ENCODE results near the gene FBXO42. TPM values are rescaled to one million over a fixed set of nuclear protein-coding genes. Genes with fewer than 3 reads are reported as not detected.

Gene FBXO42
- total RNA-seq, 1 donor from 2014 or later: 21.0 TPM

DNA sequence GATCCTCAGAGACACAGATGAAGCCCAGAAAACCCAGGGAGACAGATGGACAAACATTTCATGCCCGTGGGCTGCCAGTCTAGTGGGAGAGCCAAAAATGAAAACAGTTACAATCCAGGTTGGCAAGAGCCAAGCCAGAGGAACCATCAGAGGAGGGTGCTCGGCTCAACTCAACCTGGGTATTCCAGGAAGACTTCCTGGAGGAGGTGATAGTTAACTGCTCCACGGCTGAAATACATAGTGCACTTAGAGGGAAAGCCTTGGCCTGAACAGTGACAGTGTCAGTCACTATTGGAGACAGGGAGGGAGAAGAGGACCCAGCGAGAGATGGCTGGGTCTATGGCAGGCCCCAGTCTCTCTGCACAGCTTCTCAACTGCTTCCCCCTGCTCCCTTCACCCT is 141.7 kb downstream of the FBXO42 start:
- no peak overlapping the region for H3K27ac ChIP-seq
- intact Hi-C loops (cut with DNase I): no loop called here
- ATAC-seq: no peak
- H3K4me1 ChIP-seq: peaks cover 12% of the 10 kb centered on the region
- TF ChIP-seq, protein P1, sequence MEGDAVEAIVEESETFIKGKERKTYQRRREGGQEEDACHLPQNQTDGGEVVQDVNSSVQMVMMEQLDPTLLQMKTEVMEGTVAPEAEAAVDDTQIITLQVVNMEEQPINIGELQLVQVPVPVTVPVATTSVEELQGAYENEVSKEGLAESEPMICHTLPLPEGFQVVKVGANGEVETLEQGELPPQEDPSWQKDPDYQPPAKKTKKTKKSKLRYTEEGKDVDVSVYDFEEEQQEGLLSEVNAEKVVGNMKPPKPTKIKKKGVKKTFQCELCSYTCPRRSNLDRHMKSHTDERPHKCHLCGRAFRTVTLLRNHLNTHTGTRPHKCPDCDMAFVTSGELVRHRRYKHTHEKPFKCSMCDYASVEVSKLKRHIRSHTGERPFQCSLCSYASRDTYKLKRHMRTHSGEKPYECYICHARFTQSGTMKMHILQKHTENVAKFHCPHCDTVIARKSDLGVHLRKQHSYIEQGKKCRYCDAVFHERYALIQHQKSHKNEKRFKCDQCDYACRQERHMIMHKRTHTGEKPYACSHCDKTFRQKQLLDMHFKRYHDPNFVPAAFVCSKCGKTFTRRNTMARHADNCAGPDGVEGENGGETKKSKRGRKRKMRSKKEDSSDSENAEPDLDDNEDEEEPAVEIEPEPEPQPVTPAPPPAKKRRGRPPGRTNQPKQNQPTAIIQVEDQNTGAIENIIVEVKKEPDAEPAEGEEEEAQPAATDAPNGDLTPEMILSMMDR (IDR thresholded peaks at IDR 0.05): no peak
- H3K36me3 ChIP-seq: no peaks in the 10 kb centered on the region
- DNase-seq: no peak
- H3K9me3 ChIP-seq: no peaks in the 10 kb centered on the region
- no peaks in the 10 kb centered on the region for H3K27me3 ChIP-seq
- H3K4me3 ChIP-seq: no peak overlapping the region

DNA sequence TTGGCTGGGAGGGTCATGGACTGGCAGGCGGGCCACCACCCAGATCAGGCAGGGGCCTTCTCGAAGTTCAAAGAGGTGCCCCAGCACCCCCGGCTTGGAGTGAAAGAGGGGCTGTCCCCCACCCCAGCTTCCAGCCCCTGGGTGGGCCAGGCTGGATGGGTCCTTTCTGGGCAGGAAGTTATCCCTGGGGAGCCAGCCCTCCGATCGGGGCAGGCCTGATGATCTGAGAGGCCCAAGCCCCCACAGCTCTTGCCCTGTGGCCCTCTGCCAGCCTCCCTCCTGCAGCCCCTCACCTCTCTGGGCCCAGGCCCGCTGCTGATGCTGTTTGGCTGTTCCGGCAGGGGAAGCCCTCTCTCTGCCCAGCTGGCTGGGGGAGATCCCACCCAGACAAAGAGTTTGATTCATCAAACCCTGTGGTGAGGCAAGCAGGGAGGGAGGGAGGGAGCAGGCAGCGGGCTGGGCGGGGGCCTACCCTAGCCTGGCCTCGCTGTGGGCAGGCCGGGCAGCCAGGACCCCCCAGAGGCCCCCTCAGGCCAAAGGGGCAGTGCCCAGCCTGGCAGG is 142.4 kb downstream of the FBXO42 start:
- Histone ChIP-seq H3K9me3 (no peaks in the 10 kb centered on the region), H3K36me3 (no peaks in the 10 kb centered on the region), H3K4me3 (no peak overlapping the region), H3K27me3 (no peaks in the 10 kb centered on the region), H3K27ac (no peak overlapping the region), H3K4me1 (peaks cover 13% of the 10 kb centered on the region)
- no peak for ATAC-seq
- peak; percentile 60 for DNase-seq
- TF ChIP-seq, protein P1 (IDR thresholded peaks at IDR 0.05): no peak
- intact Hi-C loops (cut with DNase I): no loop called here

DNA sequence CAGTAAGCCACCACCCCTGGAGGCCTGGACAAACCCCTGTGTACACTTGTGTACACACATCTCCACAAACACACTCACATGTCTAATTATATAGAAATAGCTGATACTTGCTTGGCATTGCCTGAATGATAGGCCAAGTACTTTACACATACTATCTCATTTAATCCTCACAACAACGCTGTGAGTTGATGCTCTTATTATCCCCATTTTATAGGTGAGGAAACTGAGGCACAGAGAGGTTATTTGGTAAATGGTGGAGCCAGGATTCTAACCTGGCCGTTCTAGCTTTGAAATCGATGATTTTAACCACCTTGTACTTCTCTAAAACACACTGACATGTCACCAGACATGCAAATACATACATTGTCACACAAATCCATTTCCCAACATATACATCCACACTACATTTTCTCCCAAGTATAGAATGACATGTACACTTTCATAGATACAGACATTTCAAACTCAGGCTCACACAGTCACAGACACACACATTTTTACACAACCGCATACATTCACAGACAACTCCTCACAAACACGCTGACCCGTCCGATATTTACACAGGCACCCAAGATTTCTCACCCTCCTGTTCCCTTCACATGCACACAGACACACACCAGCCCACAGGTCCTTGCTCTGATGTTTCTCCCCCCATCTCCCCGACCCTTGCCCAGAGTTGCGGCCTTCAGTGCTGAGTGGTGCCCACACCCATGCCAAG is 143.0 kb downstream of the FBXO42 start:
- intact Hi-C loops (cut with DNase I): no loop called here
- Histone ChIP-seq H3K4me3 (no peak overlapping the region), H3K9me3 (no peaks in the 10 kb centered on the region), H3K27ac (no peak overlapping the region), H3K27me3 (no peaks in the 10 kb centered on the region), H3K36me3 (no peaks in the 10 kb centered on the region), H3K4me1 (peaks cover 13% of the 10 kb centered on the region)
- TF ChIP-seq, protein P1 (IDR thresholded peaks at IDR 0.05): no peak
- DNase-seq: no peak
- no peak for ATAC-seq

DNA sequence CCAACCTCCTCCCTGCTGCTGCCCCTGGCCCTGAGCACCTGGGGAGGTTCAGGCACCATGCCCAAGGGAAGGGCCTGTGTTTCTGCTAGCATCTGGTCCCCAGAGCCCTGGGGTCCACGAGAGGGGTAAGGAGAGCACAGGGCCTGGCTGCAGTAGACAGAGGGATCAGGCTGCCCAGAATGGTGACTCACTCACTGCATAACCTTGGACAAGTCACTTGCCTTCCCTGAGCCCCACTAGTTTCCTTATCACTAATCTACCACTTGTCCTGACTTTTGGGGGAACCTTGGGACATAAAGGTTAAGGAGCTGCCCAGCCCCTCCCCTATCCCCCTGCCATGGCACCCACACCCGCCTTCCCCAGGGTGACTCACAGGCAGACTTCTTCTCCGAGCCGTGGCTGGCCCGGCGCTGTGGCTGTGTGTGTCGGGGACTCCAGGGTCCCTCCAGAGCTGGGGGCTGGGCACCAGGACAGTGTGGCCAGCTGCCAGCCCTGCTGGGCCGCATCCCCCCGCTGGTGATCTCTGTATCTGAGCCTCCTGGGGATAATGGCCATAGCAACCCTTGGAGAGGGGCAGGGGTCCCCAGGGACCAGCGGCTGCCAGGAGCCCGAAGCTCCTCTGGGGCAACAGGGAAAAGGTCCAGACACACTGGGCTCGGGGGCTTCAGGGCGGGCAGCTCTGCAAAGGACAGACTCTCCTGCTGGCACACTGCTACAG is 143.9 kb downstream of the FBXO42 start:
- ATAC-seq (no peak), DNase-seq (peak; percentile 63)
- peaks cover 13% of the 10 kb centered on the region for H3K4me1 ChIP-seq
- H3K4me3 ChIP-seq: no peak overlapping the region
- H3K27me3 ChIP-seq: no peaks in the 10 kb centered on the region
- H3K36me3 ChIP-seq: no peaks in the 10 kb centered on the region
- intact Hi-C loops (cut with DNase I): no loop called here
- H3K9me3 ChIP-seq: no peaks in the 10 kb centered on the region
- H3K27ac ChIP-seq: no peak overlapping the region
- TF ChIP-seq, protein P1 (IDR thresholded peaks at IDR 0.05): no peak

DNA sequence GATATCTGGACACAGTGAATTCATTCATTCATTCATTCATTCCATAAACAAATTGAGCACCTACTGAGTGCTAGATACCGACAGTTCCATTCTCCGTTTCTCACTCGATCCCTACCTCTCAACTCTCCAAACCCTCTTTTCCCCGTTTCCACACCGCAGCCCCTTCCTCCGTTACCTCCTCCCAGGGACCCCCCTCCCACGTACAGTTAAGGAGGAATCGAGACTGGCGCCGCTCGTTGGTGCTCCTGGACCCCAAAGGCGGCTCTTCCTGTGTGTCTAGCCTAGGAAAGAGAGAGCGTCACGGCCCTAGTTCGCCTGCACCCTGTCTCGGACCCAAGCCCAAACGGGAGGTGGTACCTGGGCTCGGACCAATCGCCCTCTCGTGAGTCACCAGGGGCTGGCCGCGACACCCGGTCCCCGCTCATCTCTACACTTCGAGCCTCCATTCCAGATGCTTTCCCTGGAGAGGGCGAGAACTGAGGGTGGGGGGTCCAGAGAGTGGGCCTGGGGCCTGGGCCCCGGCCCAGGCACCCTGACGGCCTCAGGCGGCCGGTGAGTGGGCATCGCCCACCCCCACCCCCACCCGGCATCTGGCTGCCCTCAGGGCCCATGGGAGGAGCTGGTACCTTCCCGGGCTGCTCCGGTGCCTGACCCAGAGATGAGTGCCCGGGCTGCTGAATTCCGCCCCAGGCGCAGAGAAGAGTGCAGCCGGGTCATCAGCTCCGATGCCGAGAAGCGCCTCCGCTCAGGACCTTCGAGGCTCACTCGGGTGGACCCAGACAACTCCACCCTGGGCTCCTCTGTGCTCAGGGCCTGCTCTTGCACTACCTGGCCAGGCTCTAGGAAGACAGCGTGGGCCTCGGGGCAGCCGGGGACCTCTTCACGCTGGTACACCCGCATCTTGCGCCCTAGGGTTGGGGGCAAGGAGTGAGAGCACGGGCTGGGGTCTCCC is 144.7 kb downstream of the FBXO42 start:
- Histone ChIP-seq H3K4me3 (peak overlapping the region; percentile 60), H3K27me3 (no peaks in the 10 kb centered on the region), H3K4me1 (peaks cover 13% of the 10 kb centered on the region), H3K27ac (peak overlapping the region; percentile 91), H3K36me3 (no peaks in the 10 kb centered on the region), H3K9me3 (no peaks in the 10 kb centered on the region)
- TF ChIP-seq, protein P1 (IDR thresholded peaks at IDR 0.05): no peak
- intact Hi-C loops (cut with DNase I): no loop called here
- DNase-seq: peak; percentile 66
- ATAC-seq: no peak

Data from upper lobe of right lung (tissue), 1 donor.